Neural cell (in vitro differentiated cells): Measurements from ENCODE around the gene PACSIN2. TPM values are rescaled to one million over a fixed set of nuclear protein-coding genes. Genes with fewer than 3 reads are reported as not detected.

Source experiments
- H2AFZ ChIP-seq: fragments of 200-600, 300-800 bp; sonication (generic), shearing (Covaris generic); 2 replicates; pipeline ENCODE4 v1.6.0; 2014; ENCODE audit warnings: low read depth, mild to moderate bottlenecking, antibody characterized with exemption, low read length, moderate library complexity
- H3F3A ChIP-seq: fragments of 200-600 bp; shearing (Covaris generic); 2 replicates; pipeline ENCODE4 v1.6.1; 2016; ENCODE audit warnings: mild to moderate bottlenecking, moderate library complexity, mixed read lengths, antibody characterized with exemption, low read length; ENCODE audit not compliant: insufficient read depth, poor library complexity, severe bottlenecking
- H3K27ac ChIP-seq: fragments of 200-600, 300-800 bp; sonication (generic), shearing (Covaris generic); 2 replicates; pipeline ENCODE4 v1.5.1; 2014; ENCODE audit warnings: mild to moderate bottlenecking, low read length, moderate library complexity
- H3K27me3 ChIP-seq: fragments of 300-800, 200-600 bp; sonication (generic), shearing (Covaris generic); 2 replicates; pipeline ENCODE4 v1.6.0; 2014; ENCODE audit warnings: mild to moderate bottlenecking, low read depth, low read length, moderate library complexity; ENCODE audit not compliant: insufficient read depth
- H3K36me3 ChIP-seq: fragments of 300-800, 200-600 bp; sonication (generic), shearing (Covaris generic); 2 replicates; pipeline ENCODE4 v1.5.1; 2014; ENCODE audit warnings: mild to moderate bottlenecking, antibody characterized with exemption, low read length, moderate library complexity; ENCODE audit not compliant: insufficient read depth
- H3K4me2 ChIP-seq: fragments of 300-800, 200-600 bp; sonication (generic), shearing (Covaris generic); 2 replicates; pipeline ENCODE4 v1.6.0; 2014; ENCODE audit warnings: mild to moderate bottlenecking, low read length
- H3K4me3 ChIP-seq: fragments of 300-800, 200-600 bp; sonication (generic), shearing (Covaris generic); 2 replicates; pipeline ENCODE4 v1.5.1; 2014; ENCODE audit warnings: mild to moderate bottlenecking, low read length, moderate library complexity
- H3K79me2 ChIP-seq: fragments of 200-600 bp; shearing (Covaris generic); replicated peaks from 2 replicates; pipeline ENCODE4 v1.6.0; 2014; ENCODE audit warnings: mild to moderate bottlenecking, low read length, moderate library complexity; ENCODE audit not compliant: insufficient read depth
- H3K9ac ChIP-seq: fragments of 300-800, 200-600 bp; sonication (generic), shearing (Covaris generic); 2 replicates; pipeline ENCODE4 v1.6.1; 2016; ENCODE audit warnings: mild to moderate bottlenecking, low read length, mixed read lengths
- H3K9me2 ChIP-seq: fragments of 200-600 bp; shearing (Covaris generic); 2 replicates; pipeline ENCODE4 v1.6.1; 2016; ENCODE audit warnings: mild to moderate bottlenecking, low read length, mixed read lengths; ENCODE audit not compliant: insufficient read depth
- H3K9me3 ChIP-seq: fragments of 200-600, 300-800 bp; sonication (generic), shearing (Covaris generic); 2 replicates; pipeline ENCODE4 v1.6.1; 2016; ENCODE audit warnings: mild to moderate bottlenecking, mixed run types, low read length, moderate library complexity, mixed read lengths
- H4K20me1 ChIP-seq: fragments of 200-600 bp; shearing (Covaris generic); 2 replicates; pipeline ENCODE4 v1.6.1; 2016; ENCODE audit warnings: mild to moderate bottlenecking, mixed run types; ENCODE audit not compliant: insufficient read depth
- EP300 ChIP-seq: fragments of 450-650 bp; conservative IDR thresholded peaks from 2 replicates; pipeline ENCODE4 v1.6.1; 2014; ENCODE audit warnings: antibody characterized with exemption, mild to moderate bottlenecking, moderate library complexity; ENCODE audit not compliant: poor library complexity, severe bottlenecking
- EZH2 ChIP-seq: fragments of 200-600, 300-800 bp; shearing (Covaris generic), sonication (generic); IDR thresholded peaks from 2 replicates; pipeline ENCODE4 v1.6.1; 2014; ENCODE audit warnings: antibody characterized with exemption, low read length, borderline replicate concordance, mild to moderate bottlenecking; ENCODE audit not compliant: insufficient read depth, poor library complexity, severe bottlenecking
- MXI1 ChIP-seq: fragments of 450-650 bp; conservative IDR thresholded peaks from 2 replicates; pipeline ENCODE4 v1.6.1; 2014; ENCODE audit warnings: antibody characterized with exemption, mild to moderate bottlenecking; ENCODE audit not compliant: poor library complexity, severe bottlenecking
- POLR2AphosphoS5 ChIP-seq: IDR thresholded peaks from 2 replicates; pipeline ENCODE4 v1.6.1; 2012
- RAD21 ChIP-seq: fragments of 450-650 bp; conservative IDR thresholded peaks from 2 replicates; pipeline ENCODE4 v1.6.1; 2014; ENCODE audit warnings: antibody characterized with exemption, mild to moderate bottlenecking, moderate library complexity
- REST ChIP-seq: IDR thresholded peaks from 2 replicates; pipeline ENCODE4 v1.6.1; 2012; ENCODE audit warnings: borderline replicate concordance
- SMC3 ChIP-seq: fragments of 450-650 bp; conservative IDR thresholded peaks from 2 replicates; pipeline ENCODE4 v1.6.1; 2014; ENCODE audit warnings: antibody characterized with exemption, mild to moderate bottlenecking, moderate library complexity; ENCODE audit not compliant: poor library complexity
- TAF1 ChIP-seq: IDR thresholded peaks from 2 replicates; pipeline ENCODE4 v1.6.1; 2012; ENCODE audit warnings: low read depth
- polyA plus RNA-seq: library from polyadenylated mRNA; depleted of rRNA; stranded (reverse); fragments of >200 nt; gene quantifications from 2 replicates; pipeline ENCODE4 v1.2.3, GENCODE V29; 2014
- TF ChIP-seq, protein P1 (sequence below): fragments of 450-650 bp; IDR thresholded peaks from 2 replicates; pipeline ENCODE4 v1.5.1; 2014; ENCODE audit warnings: antibody characterized with exemption, mild to moderate bottlenecking, moderate library complexity; ENCODE audit not compliant: poor library complexity, severe bottlenecking

PACSIN2 gene
- polyA plus RNA-seq, 1 donor from 2014 or later: 47.2 TPM

DNA sequence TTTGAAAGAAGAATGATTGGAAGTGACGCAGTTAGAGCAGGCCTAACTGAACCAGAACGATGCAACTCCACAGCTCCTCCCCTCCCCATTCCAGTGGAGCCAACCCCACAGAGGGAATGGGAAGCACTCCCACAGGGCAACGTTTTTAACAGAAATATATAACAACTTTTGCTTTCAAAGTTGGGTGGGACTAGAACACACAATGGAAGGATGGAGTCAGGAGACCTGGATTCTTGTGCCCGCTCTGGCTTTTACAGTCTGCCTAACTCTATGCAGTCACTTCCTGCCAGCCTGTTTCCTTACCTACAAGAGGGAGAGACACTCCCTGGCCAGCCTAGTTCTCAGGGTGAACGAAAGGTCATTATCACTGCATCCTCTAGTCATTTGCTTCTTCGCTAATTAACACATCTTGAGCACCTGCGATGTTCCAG lies 75.5 kb downstream of the PACSIN2 start:
- H3K36me3 ChIP-seq: no peaks in the 10 kb centered on the region
- H4K20me1 ChIP-seq: no peaks in the 10 kb centered on the region
- H3K4me2 ChIP-seq: no peak overlapping the region
- H3K9ac ChIP-seq: no peak overlapping the region
- no peaks in the 10 kb centered on the region for H3K27me3 ChIP-seq
- no peaks in the 10 kb centered on the region for H3F3A ChIP-seq
- no peak overlapping the region for H3K4me3 ChIP-seq
- H3K27ac ChIP-seq: no peak overlapping the region
- TF ChIP-seq TAF1: no peak
- TF ChIP-seq SMC3: no peak
- TF ChIP-seq POLR2AphosphoS5: no peak
- TF ChIP-seq RAD21: no peak
- TF ChIP-seq, protein P1, sequence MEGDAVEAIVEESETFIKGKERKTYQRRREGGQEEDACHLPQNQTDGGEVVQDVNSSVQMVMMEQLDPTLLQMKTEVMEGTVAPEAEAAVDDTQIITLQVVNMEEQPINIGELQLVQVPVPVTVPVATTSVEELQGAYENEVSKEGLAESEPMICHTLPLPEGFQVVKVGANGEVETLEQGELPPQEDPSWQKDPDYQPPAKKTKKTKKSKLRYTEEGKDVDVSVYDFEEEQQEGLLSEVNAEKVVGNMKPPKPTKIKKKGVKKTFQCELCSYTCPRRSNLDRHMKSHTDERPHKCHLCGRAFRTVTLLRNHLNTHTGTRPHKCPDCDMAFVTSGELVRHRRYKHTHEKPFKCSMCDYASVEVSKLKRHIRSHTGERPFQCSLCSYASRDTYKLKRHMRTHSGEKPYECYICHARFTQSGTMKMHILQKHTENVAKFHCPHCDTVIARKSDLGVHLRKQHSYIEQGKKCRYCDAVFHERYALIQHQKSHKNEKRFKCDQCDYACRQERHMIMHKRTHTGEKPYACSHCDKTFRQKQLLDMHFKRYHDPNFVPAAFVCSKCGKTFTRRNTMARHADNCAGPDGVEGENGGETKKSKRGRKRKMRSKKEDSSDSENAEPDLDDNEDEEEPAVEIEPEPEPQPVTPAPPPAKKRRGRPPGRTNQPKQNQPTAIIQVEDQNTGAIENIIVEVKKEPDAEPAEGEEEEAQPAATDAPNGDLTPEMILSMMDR: no peak
- TF ChIP-seq EP300: no peak
- TF ChIP-seq MXI1: no peak
- no peak for TF ChIP-seq EZH2
- no peak for TF ChIP-seq REST
- H3K79me2 ChIP-seq: no peaks in the 10 kb centered on the region
- H3K9me3 ChIP-seq: no peaks in the 10 kb centered on the region
- H2AFZ ChIP-seq: no peak overlapping the region
- no peaks in the 10 kb centered on the region for H3K9me2 ChIP-seq

GRCh38 chr22:42938976-42939375 lies 76.0 kb downstream of the PACSIN2 start:
- no peak overlapping the region for H3K9ac ChIP-seq
- H3K4me3 ChIP-seq: no peak overlapping the region
- H3K27ac ChIP-seq: no peak overlapping the region
- H3K36me3 ChIP-seq: no peaks in the 10 kb centered on the region
- H3K9me2 ChIP-seq: no peaks in the 10 kb centered on the region
- no peak overlapping the region for H3K4me2 ChIP-seq
- no peak overlapping the region for H2AFZ ChIP-seq
- no peaks in the 10 kb centered on the region for H4K20me1 ChIP-seq
- H3F3A ChIP-seq: no peaks in the 10 kb centered on the region
- no peaks in the 10 kb centered on the region for H3K79me2 ChIP-seq
- no peaks in the 10 kb centered on the region for H3K9me3 ChIP-seq
- TF ChIP-seq SMC3: no peak
- TF ChIP-seq, protein P1: no peak
- H3K27me3 ChIP-seq: no peaks in the 10 kb centered on the region
